Measurements from ENCODE around the gene MLLT3.

DNA sequence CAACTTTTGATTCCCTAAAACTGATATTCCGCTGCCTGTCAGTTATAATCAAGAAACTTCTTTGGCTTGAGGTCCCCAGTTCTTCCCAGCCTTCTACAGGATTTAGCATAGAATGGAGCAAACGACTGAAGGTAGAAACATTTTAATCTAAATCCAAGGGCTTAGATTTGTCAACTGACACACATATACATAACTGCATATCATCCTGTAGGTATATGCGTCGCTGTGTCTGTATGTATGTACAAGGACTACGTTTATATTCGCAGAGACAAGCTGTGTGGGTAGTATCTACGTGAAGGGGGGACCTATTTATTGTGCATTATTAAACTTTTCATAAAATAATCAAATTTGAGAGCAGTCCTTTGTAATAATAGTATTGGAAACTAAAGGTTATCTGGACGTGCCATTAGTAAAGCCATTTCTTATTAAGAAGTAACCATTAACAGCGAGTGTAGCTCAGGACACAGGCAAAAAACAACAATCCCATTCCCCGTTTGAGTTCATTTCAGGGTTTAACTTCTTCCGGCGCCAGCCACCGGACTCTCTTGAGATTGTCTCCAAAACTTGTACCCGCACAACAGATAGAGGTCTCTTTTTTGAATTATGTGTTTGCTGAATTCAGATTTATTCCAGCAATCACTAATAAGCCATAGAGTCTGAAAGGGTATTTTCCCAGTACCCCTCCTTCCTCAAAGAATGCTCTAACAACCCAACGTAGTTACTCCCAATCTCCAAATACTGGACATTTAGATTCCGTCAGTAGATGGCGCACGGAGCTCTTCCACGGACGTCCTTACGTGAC lies 2.1 kb upstream of the MLLT3 start:
- TF ChIP-seq, protein P1, sequence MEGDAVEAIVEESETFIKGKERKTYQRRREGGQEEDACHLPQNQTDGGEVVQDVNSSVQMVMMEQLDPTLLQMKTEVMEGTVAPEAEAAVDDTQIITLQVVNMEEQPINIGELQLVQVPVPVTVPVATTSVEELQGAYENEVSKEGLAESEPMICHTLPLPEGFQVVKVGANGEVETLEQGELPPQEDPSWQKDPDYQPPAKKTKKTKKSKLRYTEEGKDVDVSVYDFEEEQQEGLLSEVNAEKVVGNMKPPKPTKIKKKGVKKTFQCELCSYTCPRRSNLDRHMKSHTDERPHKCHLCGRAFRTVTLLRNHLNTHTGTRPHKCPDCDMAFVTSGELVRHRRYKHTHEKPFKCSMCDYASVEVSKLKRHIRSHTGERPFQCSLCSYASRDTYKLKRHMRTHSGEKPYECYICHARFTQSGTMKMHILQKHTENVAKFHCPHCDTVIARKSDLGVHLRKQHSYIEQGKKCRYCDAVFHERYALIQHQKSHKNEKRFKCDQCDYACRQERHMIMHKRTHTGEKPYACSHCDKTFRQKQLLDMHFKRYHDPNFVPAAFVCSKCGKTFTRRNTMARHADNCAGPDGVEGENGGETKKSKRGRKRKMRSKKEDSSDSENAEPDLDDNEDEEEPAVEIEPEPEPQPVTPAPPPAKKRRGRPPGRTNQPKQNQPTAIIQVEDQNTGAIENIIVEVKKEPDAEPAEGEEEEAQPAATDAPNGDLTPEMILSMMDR (IDR thresholded peaks at IDR 0.05), result peak; percentile 51 to 66 (median 51)
- no peak for TF ChIP-seq POLR2A (IDR thresholded peaks at IDR 0.05)

Measured in testis (tissue), 2 donors.